ENCODE measurements around the gene RASGRF2. TPM values are rescaled to one million over a fixed set of nuclear protein-coding genes. Genes with fewer than 3 reads are reported as not detected.

RASGRF2 gene
- total RNA-seq, 1 donor from 2014 or later = 11.7 TPM

DNA sequence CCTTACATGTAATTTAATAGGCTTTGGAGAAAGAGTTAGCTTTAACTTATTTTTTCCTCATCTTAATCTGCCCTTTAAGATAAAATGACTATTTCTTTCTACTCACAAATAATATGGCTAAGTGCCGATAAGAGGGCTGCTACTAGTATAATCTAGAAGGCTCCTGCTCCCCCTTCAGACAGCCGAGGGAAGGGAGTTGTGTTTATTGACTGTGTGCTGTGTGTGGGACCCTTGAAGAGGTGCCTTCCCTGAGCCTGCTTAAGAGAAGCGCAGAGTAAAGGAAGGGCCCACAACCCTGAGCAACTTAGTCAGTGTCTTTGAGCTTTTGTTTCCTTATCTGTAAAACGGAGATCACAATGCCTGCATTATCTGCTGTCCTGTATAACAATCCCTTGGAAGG, 244.9 kb downstream of the RASGRF2 start:
- DNase-seq (ENCODE audit: low spot score) = no peak

DNA sequence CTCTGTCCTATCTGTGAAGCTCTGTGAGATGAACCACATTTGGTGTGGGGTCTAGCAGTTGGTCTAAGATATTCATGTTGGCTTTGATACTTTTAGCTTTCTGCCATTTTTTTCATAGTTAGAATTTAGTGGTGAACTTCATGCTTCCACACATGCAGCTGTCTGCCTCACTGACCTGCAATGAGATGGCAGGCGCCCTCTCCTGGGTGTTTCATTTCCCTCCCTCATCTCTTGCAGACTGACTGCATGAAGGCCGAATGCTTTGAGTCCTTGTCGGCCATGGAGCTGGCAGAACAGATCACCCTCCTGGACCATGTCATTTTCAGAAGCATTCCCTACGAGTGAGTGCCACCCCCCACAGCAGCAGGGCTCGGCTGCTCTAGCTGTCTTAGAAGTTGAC, 246.8 kb downstream of the RASGRF2 start:
- no peak for DNase-seq (ENCODE audit: low spot score)

DNA sequence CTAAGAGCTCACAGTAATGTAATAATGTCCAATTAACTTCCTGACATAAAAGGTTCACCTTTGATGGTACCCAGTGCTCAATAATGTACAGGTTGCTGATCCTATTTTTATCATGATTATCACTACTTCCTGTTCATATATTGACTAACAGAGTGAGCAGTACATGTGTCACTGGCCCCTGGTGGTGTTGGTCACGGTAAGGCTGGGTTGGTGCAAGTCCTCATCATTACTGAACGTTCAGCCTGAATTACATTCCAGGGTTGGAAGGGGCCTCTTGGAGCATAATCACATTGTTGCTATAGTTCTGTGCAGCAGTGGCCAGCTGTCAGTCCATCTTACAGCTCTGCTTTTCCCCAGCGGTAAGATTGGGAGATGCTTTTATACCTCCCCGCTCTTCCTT, 248.7 kb downstream of the RASGRF2 start:
- DNase-seq (ENCODE audit: low spot score) = no peak

GRCh38 chr5:81209386-81209785, 249.2 kb downstream of the RASGRF2 start:
- DNase-seq (ENCODE audit: low spot score) = no peak

DNA sequence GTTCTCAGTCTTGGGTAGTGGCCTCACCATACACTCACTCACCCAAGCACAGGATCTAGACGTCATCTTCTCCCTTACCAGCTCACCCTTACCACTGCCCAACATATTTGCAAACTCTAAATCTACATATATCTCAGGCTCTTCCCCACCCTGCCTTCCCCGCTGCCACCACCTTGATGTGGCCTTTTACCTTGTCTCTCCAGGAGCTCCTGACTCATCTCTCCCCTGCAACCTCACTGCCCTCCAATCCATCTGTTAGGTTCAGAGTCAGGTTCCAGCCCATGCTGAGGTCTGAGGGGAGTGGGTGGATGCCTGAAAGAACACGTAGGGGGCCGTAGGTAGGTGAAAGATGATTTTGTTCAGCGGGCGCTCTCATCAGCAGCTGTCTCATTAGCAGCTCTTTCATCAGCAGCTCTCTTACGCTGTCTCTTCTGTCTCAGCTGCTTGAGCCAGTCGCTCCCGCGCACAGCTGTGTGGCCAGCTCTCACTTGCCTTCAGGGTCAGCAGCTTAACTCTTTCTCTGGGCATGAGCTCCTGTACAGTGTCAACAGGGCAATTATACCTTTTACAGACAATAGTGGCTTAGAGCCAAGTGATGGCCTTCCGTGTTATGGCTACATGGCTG, 249.8 kb downstream of the RASGRF2 start:
- DNase-seq (ENCODE audit: low spot score) = no peak

- DNase-seq (ENCODE audit: low spot score) = no peak
Measured at GRCh38 chr5:81212211-81212751, 252.1 kb downstream of the RASGRF2 start.

- DNase-seq (ENCODE audit: low spot score) = no peak
Measured at GRCh38 chr5:81213070-81213469, 252.9 kb downstream of the RASGRF2 start.

DNA sequence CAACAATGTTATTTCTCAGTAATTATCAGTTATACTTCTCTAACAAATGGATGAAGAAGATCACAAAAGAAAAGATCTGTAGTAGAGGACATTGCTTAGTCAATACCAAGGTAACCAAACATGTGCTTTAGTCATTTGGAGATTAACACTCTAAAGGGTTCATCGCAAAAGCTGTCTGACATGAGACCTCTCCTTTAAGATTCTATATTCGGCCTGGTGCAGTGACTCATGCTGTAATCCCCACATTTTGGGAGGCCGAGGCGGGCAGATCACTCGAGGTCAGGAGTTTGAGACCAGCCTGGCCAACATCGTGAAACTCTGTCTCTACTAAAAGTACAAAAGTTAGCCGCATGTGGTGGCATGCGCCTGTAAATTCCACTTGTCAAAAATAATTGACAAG, 254.7 kb downstream of the RASGRF2 start:
- no peak for DNase-seq (ENCODE audit: low spot score)

GRCh38 chr5:81216152-81216551, 256.0 kb downstream of the RASGRF2 start:
- DNase-seq (ENCODE audit: low spot score) = no peak

DNA sequence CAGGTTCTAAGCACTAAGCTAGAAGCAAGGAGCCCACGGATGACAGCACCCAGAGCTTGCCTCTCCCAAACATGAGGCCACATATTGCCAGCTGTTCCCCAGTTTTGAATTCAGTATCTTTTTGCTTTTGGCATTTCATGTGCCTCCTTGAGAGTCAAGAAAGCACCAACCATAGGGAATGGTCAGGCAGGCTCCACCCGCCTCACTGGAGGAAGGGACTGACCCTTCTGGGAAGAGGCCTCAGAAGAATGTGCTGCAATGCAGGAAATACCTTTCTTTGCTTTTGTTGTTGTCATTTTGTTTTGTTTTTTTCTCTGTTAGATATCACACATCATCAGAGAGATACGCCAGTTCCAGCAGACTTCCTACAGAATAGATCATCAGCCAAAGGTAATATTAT, 259.2 kb downstream of the RASGRF2 start:
- no peak for DNase-seq (ENCODE audit: low spot score)

DNA sequence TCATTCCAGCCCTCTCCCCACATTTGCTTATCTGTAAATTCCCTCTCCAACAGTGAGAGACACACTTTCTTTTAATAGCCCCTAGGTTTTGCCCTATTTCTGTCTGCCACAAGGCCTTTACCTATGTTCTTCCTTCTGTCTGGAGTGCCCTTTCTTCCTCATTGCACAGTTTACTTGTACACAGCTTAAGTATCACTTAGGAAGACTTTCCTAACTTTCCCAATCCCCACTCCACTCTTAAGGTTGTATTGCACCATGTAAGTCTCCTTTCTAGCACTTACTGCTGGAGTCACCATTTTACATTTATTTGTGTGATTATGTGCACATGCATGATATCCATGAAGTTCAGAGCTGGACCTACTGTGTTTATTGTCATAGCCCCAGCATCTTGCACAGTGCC, 262.1 kb downstream of the RASGRF2 start:
- DNase-seq (ENCODE audit: low spot score) = no peak

DNA sequence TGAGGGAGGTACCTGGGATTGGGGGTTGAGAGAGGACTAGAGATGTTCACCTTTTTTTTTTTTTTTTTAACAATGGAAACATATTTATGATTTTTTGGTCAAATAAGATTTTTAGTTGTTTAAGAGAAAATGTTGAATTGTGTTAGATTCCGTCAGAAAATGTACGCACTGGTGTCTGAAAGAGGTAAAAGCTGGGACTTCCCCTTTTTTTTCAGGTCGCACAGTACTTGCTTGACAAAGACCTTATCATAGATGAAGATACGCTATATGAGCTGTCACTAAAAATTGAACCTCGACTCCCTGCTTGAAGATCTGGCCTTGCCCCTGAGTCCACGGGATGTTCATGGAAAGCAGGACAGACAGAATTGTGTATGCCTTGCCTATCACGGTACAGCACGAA, 265.3 kb downstream of the RASGRF2 start:
- no peak for DNase-seq (ENCODE audit: low spot score)

DNA sequence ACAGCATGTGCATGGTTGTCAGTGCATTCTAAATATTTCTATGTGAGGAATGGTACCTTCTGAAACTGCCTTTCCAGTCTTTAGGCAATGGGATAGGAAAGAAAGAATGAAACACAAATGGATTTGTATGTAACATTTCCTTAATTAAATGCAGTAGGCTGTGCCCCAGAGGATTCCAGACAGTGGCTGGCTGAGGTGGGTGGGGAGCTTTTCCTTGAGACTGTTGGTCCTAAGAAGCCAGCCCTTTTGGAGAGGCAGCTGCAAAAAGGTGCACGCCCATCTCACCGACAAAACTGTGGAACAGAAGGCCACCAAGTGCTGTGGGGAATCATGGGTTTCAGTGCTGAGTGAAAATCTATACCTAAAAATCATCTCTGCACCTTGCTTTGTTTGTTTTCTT, 266.1 kb downstream of the RASGRF2 start:
- no peak for DNase-seq (ENCODE audit: low spot score)

DNA sequence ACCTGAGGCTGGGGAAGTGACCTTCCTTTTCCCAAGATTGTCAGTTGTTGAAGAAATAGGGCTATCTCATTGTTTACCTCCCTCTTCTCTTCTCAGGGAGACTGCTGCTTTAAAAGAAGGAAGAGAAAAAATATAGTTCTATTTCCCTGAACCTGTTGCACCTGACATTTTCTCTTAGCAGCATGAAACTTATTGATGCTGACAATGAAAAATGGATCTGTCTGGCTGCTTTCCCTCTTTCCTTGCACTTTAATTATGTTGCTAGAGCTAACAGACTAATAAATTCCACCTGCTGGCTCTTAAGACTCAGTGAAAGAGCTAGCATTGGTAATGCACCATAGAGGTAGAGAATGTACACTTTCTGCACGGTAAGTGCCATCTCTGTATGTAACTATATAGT, 266.8 kb downstream of the RASGRF2 start:
- no peak for DNase-seq (ENCODE audit: low spot score)

DNA sequence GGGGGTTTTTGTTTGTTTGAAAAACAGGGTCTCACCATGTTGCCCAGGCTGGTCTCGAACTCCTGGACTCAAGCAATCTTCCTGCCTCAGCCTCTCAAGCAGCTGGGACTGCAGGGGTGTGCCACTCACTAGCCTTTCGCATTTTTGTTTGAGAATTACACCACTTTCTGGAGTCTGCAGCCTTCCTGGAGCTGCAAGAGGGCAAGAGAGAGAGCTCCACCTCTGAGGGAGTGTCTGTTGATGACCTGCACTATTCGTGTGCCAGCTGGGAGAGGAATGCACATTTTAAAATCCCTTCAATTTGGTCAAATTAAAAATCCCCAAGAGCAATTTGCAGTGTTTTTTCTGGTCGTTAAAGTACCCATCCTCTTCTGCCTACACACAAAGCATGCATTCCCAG, 267.9 kb downstream of the RASGRF2 start:
- no peak for DNase-seq (ENCODE audit: low spot score)

DNA sequence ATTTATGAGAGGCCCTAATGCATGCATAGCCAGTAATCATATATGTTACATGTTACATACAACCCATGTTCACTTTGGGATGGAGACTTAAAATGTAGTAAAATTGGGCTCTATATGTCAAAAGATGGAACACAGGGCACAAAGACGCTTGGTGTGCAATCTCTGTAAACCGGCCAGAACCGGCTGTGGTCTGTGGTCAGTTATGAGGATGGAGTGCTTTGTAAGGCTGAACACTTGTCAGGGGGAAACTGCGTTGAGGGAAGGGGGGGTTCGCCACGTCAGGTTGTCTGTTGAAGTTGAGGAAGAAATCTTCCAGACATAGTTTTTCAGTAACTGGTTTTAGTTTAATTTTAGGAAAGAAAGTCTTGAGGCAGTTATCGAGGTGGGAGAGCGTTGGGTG, 270.3 kb downstream of the RASGRF2 start:
- no peak for DNase-seq (ENCODE audit: low spot score)

DNA sequence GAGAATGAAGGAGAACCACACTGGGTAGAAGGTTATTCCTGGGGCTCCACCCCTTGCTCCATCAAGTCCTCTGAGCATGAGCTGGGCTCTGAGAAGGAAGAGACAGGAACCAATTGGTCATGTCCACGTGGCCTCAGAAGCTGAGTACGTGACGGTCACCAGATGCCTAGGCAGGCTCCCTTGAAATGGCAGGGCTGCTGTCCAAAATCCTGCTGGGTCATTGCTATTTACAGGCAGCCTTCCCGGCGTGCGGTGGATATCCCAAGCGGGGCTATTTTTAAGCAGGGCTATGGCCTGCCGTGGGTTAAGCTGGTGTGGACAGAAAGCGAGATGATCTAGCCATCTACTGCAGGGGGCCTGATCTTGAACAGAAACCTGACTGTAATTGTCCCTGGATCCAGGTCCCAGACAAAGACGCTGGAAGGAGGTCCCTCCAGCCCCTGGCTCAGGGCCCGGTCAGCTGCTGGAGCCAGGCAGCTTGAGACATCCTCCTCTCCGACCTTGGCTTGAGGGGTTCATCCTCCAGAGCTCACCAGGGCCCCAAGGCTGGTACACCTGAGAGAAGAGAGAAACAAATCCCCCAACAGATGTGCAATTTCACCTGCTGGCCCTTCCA, 272.4 kb downstream of the RASGRF2 start:
- DNase-seq (ENCODE audit: low spot score) = peak; percentile 66

DNA sequence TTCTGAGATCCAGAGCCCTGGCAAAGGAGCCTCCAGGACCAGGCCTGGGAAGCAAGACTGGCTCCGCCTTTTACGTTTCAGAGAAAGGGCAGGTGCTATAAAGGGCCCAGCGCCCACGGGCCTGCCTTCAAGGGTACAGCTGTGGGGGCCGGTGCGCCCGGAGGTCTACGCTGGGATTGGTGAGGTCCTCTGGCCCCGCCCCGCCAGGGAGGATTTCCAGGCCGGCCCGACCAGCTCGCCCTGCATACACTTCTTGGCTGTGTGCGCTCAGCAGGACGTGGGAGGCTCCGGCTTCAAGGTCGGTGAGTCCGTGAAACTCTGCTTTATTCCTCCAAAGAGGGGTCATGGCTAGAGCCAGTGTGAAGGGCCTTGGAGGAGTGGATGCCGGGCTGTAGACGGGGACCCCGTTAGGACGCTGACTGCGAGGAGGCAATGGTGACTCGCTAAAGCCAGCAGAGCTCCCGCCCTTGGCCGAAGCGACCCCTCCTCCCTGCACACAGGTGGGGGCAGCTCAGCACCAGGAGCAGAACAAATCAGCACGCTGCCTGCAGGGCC, 273.0 kb downstream of the RASGRF2 start, which contains the start of gene CKMT2:
TSS of gene CKMT2 (plus strand) at position 243 of the 555 bp plus-strand sequence. CDS start 17,811 bp downstream, outside the sequence.
- DNase-seq (ENCODE audit: low spot score) = peak; percentile 83

DNA sequence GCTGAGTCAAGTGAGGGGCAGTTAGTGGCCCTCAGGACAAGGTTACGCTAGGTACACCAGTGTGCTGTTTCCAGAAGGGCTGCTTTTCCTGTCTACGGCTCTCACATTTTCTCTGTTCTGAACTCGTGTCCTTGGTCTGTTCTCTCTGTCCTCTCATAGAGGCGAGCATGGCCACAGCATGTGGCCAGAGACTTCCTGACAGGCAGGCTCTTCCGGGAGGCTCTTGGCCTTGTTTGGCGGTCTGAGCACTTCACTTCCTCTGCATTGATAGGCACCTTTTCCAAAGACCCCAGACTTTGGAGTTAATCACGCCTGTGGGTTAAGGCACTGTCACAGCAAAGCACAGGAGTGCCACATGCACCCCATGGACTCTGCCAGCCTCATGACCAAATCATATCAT, 274.1 kb downstream of the RASGRF2 start:
- no peak for DNase-seq (ENCODE audit: low spot score)

DNA sequence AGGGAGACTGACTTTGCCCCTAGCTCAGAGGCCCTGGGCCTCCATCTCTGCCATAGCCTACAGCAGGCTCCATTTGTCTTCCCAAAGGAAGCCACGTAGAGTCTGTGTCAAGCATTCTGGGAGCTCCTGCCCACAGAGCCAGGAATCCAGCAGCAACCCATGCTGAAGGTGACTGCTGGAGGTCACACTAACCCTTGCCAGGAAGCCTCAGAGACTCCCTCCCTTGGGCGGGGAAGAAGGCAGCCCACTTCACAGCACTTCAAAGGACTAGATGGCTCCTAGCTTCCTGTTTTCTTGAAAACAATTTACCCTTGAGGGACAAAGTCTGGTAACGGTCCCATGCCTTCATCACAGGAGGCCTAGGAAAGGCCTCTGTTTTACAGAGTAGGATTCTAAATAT, 274.6 kb downstream of the RASGRF2 start:
- DNase-seq (ENCODE audit: low spot score) = no peak

DNA sequence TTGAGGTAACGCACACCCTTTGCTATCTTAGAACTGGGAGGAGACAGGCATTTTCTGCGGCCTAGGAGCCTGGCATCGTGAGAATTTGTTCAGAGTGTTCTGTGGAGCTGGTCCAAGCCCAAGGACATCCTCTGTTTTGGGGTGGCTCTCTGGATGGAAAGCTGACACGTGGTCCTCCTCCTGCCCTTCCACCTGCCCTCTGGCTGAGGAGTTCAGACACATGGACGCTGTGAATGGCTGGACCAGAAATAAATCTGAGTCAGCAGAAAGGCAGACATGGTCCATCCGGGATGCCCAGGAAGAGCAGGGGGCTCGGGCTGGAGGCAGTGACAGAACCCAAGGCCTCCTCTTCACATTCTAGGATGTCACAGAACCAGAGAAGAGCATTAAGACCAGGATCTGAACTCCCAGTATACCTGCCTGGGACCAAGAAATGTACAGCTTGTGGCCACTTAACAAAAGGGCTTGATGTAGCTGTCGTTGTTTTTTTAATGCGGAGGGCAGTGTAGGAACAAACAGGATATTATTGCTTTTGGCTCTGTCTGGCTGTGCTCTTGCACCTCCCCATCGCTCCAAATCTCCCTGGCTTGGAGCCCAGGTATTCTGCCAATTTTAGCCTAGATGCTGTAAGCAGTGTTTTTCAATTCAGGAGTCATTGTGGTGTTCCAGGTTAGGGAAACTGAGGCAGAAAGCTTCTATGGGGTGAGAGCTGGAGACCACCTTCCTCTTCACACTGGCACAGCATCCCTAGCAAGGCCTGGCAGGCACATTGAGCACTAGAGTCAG, 275.3 kb downstream of the RASGRF2 start:
- DNase-seq (ENCODE audit: low spot score) = no peak

- no peak for DNase-seq (ENCODE audit: low spot score)
Measured at GRCh38 chr5:81238460-81238859, 278.3 kb downstream of the RASGRF2 start.

All from ureter (tissue), 1 donor.